Measurements from ENCODE around the gene SSR3.

DNA sequence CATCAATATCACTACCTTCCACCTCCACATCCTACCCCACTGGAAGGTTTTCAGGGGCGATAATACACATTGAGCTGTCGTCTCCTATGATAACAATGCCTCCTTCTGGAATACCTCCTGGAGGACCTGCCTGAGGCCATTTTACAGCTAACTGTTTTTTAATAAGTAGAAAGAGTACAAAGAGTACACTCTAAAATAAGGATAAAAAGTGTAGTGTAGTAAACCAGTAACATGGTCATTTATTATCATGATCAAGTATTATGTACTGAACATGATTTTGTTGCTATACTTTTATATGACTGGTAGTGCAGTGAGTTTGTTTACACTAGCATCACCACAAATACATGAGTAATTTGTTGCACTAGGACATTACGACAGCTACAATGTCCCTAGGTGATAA is 46.6 kb upstream of the SSR3 start:
- TF ChIP-seq, protein P1, sequence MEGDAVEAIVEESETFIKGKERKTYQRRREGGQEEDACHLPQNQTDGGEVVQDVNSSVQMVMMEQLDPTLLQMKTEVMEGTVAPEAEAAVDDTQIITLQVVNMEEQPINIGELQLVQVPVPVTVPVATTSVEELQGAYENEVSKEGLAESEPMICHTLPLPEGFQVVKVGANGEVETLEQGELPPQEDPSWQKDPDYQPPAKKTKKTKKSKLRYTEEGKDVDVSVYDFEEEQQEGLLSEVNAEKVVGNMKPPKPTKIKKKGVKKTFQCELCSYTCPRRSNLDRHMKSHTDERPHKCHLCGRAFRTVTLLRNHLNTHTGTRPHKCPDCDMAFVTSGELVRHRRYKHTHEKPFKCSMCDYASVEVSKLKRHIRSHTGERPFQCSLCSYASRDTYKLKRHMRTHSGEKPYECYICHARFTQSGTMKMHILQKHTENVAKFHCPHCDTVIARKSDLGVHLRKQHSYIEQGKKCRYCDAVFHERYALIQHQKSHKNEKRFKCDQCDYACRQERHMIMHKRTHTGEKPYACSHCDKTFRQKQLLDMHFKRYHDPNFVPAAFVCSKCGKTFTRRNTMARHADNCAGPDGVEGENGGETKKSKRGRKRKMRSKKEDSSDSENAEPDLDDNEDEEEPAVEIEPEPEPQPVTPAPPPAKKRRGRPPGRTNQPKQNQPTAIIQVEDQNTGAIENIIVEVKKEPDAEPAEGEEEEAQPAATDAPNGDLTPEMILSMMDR (IDR thresholded peaks at IDR 0.05 in 4 of 5, conservative IDR thresholded peaks at IDR 0.05 in 1 of 5): no peak
- TF ChIP-seq POLR2A (IDR thresholded peaks at IDR 0.05): no peak
